Measurements from ENCODE around the gene CCDC112.

The CCDC112 gene

DNA sequence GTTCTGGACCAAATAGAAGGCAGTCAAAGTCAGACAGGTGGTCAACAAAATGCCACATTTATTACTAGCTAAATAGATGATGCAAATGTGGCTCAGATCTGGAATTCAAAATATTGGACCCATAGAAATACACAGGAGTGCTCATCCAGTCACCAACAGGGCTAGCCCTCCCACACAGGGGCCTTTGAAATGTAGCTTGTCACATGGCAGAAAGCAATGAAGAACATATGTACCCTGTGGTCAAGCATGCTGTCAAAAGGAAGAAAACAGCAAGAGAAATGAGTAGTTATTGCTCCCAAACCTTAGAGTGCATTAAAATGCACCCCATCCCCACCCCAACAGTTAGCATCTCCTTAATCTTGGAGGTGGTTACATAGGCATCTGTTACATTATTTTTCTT, 20.9 kb upstream of the CCDC112 start:
- no peak for DNase-seq (ENCODE audit: low spot score)

DNA sequence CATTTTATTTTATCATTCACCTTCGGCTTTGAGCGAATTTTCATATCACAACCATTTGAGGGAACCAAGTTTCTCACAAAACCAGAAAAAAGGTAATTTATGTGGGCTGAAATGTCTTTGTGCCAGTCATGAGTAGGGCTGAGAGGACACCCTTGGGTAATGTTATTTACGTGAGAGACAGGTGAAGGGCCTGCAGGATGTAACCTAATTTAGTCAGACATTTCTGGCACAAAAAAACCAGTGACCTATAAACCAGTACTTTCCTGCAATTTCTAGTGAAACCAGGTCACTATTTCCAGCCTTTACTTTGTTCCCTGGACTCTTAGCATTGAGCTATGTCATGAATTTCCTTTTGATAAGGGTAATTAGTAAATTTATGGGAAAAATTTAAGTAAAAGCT, 17.2 kb upstream of the CCDC112 start:
- DNase-seq (ENCODE audit: low spot score), result no peak

DNA sequence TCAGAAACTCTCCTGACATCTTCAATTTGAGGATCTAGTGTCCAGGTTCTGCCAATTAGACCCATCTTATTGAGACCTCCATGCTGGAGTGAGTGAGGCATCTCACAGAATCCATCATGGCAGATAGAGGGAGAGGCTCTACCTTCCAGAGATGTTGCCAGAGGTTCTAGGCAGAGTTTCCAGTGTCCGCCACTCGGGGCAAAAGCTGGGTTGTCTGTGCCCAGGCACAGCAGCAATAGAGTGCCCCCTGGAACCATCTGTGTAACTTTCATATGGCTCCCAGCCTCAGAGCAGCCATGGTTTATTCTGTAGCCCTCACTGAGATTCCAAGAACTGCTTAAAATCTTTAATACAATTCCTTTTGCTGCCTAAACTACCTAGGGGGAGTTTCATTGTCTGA, 16.6 kb upstream of the CCDC112 start:
- DNase-seq (ENCODE audit: low spot score), result no peak

DNA sequence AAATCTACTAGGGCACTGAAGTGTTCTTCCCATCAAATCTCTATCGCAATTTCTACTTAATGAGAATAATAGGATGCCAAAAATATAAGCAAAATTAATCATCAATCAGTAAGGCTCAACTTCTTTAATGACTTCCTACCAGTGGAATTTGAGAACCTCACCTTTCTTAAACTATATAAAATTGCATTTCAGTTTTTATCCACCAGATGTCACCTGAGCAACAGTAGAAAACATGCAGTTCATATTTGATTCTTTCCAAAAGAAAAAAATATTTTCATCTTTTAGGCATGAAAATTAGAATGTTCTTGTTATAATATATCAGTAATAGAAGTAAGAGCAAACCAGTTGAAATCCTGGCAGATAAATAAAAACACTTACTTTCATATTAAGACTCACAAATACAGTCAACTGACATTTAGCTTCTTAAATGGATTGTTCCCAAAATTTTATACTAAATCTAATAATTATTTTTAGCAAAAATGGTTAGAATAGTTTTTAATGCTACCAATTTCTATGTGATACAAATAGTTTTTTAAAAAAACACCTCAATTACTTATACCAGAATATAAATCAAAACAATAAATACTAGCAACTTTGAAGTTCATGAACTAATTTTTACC, 13.4 kb upstream of the CCDC112 start:
- DNase-seq (ENCODE audit: low spot score), result no peak

DNA sequence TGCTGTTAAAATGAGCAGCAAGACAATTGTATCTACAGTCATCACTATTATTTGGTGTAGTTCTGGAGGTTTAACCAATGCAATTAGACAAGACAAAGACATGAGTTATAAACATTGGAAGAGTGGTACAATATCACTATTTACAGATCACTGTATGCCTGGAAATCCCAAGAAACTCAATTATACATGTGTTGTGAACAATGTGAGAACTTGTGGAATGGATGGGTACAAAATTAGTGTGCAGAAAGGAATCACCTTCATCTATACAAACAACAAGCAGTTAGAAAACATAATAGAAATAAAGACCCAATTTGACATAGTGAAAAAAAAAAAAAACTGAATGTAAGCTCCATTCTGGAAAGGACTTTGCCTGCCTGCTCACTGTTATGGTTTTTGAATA, 12.4 kb upstream of the CCDC112 start:
- no peak for DNase-seq (ENCODE audit: low spot score)

DNA sequence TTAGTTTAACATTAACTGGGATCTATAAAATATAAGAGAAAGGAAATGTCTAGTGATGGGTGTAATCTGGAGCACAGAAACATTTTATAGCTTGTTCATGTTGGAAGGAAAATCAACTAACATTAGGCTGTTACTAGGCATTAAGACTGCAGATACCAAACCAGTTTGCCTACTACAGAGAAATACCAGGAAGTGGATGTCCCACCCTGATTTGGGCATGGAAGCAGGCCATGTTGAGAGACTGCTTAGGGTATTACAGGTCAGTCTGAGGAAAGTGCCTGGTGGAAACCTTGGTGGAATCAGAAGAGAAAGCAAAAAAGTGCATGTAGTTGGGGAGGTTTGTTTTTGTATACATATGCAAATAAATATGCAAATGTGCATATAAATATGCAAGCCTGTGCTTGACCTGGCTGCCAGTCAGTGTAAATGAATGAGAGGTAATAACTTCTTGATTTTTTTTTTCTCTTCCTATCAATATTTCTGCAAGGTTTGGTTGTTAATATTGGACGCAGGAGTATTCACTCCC, 9.6 kb upstream of the CCDC112 start:
- no peak for DNase-seq (ENCODE audit: low spot score)

DNA sequence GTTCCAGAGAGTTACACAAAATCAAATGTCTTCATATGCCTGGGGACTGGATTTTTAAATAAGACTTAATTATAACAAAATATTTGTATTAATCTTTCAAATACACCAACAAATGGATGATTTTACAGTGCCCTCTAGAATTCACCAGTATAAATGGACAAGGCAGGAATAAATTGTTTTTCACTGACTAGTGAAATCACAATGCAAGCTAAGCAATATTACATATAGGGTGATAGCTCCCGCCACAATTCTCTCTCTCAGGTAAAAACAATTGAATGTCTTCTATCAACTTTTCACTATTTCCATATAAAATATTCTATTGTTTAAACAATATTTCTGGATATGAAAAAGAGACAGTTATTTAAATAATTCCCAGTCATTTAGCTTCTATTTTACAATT, 8.0 kb upstream of the CCDC112 start:
- DNase-seq (ENCODE audit: low spot score), result no peak

DNA sequence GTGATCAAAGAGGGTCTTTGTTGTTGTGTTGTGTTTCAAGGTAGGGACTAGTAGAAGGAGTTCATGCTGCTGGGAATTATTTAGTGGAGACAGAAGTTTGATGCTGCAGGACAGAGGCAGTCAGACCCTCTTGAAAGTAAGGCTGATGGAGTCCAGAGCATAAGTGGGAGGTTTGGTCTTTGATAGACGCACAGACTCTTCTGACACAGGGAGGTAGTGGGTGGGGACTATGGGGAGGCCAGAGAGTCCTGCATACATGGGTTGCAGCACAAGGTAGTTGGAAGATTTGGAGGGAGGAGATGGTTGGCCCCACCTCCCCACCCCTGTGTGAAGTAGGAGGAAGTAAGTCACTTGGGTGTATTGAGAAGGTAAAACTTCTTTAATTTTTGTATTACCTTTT, 2.4 kb upstream of the CCDC112 start:
- DNase-seq (ENCODE audit: low spot score), result no peak

DNA sequence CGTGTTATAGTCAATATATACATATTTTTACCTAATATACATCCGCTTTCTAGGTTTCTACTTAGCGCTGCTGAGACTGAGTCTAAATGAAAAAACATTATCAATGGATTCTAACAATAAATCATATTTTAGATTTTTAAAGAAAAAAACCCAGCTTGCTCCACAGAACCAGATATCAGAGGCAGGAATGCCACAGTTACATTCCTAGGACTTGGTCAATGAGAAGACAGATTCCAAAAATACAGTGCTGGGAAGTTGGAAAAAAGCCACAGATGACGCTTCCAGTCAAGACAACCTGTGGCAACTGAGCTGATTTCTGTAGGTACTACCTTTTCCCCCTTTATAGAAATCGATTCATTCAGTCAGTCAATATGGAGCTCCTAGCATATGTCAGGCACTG, 577 bp upstream of the CCDC112 start:
- DNase-seq (ENCODE audit: low spot score), result peak; percentile 17

DNA sequence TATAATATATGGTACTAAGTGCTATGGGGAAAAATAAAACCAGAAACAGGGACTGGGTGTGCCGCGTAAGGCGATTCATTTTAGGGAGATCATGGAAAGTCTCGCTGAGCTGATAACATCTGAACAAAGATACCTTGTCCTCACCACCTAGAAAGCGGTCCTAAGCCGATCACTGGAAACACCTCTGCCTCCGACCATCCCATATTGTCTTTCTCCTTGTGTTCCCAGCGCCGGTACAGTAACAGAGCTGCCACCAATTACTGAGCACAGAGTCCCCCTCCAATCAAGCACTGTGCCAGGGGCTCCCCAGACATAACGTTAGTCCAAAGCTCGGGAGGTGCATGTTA, 704 bp downstream of the CCDC112 start:
- DNase-seq (ENCODE audit: low spot score), result peak; percentile 16

DNA sequence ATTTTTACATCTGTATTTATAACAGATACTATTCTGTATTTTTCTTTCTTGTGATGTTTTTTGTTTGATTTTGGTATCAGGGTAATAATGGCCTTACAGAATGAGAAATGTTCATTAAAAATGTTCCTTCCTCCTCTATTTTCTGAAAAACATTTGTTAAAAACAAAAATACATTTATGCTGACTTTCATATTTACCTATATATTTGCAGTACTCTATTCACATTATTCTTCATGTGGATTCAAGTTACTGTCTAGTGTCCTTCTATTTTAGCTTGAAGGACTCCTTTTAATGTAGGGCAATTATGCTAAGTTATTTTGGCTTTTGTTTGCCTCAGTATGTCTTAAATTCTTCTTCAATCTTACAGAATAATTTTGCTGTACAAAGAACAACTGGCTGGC, 5.1 kb downstream of the CCDC112 start:
- no peak for DNase-seq (ENCODE audit: low spot score)

DNA sequence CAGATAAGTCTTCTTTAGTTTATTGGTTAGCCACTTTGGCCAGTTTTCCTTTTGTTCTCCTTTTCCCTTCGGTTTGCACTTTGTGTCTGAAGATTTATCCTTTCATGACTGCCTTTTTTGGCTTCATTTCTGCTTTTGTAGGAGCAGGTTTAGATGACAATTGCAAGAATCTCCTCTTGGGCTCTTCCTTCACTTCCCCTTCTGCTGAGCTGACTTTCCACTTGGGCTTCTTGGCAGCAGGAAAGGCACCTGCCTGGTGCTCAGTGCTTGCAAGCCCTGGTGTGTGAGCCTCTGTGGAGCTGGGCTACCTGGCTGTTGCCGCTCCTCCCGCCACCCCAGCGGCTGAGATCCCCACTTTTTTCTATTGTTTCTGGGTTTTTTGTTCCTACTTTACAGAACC, 7.3 kb downstream of the CCDC112 start:
- DNase-seq (ENCODE audit: low spot score), result no peak

DNA sequence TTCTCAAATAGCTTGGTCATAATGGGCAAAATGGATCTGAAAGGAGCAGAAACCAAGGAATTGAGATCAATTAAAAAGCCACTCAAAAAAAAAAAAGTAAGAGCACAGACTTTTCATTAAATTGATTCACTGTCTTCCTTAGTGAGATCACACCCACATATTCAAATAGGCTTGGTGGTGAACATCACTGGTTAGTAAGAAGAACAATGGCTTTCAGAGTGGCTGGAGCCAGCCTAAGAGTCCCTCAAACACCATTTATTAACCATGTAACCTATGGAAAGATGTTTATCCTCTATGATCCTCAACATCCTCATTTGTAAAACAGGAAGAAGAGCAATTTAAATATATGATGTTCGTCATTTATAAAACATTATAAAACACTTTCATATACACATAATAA, 12.4 kb downstream of the CCDC112 start:
- no peak for DNase-seq (ENCODE audit: low spot score)

DNA sequence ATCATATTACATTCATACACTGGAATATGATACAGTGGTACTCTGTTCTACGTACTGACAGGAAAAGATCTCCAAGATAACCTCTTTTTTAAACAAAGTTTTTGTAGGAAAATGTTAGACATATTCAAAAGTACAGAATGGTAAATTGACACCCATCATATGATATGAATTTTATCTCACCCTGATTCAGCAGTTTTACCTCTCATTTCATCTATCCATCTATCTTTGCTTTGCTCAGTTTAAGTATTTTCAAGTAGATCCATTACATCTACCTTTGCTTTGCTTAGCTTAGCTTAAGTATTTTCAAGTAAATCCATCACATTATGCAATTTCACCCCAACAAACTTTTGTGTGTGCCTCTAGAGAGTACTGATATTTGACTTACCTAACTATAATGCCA, 14.3 kb downstream of the CCDC112 start:
- no peak for DNase-seq (ENCODE audit: low spot score)

DNA sequence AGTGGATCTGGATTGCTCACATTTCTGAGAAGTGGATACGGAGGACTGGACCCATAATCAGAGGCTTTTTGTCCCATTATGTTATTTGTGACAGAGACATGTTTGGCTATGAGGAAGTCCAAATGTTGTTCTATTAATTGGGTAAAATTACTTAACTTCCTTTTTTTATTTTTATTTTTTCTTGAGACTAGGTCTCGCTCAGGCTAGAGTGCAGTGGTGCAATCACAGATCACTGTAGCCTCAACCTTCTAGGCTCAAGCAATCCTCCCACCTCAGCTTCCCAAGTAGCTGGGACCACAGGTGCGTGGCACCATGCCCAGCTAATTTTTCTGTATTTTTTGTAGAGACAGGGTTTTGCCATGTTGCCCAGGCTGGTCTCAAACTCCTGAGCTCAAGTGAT, 21.9 kb downstream of the CCDC112 start:
- DNase-seq (ENCODE audit: low spot score), result no peak

DNA sequence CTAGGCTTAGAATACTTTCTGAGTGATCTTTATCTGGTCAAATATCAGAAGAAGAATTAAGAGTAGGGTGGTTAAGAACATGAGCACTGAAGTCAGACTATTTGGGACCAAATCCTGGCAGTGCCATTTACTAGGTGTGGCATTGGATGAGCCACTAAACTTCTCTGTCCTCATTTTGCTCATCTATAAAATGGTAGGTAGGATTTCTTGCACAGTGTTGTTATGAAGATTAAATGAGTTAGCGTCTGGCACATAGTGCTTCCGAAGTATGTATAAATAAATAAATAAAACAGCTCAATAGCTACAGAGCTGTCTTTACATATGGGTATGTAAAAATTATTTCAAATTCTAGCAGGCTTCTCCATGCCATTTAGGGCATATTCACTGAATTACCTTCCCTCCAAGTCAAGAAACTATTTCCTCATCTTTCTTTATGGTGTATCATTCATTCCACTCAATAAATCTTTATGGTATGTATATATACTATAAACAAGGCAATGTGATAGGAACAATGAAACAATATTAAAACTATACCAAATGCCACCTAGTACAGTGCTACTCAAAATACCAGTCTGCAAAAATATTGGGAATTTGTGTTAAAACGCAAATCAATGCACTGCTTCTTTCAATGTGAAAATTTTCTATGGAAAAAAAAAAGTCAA, 24.0 kb downstream of the CCDC112 start:
- no peak for DNase-seq (ENCODE audit: low spot score)

DNA sequence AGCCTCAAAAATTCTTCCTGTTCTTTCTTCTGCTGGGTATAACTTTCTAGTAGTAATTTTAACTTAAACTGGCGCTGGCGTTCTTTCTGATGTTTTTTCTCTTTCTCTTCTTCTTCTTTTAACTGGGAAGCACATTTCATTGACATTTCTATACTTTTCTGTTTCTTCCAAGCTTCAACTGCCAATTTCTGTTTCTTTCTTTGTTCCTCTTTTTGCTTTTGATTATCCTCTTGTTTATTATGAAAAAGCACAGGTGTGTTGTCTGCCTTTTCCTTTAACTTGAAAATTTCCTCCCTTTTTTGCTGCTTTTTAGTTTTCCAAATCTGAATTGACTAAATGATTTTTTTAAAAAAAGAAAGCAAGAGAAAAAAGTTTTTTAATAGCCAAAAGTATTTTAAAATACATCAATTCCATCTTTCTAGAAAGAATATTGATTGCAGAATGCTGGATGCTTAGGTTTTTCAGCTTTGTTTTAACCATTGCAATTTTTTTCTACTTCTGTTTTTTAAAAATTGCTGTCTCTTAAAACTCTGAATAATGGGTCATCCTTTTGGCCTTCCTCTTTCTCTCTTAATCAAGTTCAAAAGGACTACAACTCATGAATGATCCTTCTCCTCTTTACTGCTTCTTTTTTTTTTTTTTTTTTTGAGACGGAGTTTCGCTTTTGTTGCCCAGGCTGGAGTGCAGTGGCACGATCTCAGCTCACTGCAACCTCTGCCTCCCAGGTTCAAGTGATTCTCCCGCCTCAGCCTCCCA, 25.0 kb downstream of the CCDC112 start:
- DNase-seq (ENCODE audit: low spot score), result no peak

DNA sequence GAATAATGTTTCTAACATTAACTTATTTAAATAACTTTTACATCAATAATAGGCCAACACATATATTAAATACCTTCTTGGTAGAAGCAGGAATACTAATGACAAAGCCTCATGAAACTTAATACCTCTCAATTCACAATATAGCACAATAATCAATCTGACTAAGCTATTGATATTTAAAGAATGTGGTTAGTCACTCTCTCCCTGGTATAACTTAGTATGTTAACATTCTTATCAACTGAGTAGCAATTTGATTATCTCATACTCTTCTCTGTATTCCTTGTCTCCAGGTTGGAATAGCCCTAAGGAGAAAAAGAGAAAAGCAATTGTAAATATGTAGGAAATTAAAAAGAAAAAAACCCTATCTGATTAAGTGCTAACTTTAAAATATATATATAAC, 28.8 kb downstream of the CCDC112 start:
- peak; percentile 60 for DNase-seq (ENCODE audit: low spot score)

DNA sequence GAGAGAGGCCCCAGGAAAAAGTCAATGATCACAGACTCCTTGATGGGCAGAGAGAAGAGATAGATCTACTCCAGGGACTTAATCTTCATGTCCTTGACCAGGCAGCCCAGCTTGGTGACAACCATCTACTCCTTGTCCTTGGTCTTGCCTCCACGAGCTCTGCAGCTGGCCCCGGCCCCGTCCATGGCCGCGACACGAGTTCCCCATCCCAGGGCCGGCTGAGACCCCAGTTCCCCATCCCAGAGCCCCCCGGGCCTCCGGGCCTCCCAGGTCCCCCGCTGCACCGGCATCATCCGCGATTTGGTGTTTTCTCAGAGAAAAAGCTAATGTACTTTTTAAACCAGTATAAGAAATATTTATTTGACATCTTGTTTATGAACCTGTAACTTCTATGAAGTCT, 31.2 kb downstream of the CCDC112 start:
- DNase-seq (ENCODE audit: low spot score), result no peak

DNA sequence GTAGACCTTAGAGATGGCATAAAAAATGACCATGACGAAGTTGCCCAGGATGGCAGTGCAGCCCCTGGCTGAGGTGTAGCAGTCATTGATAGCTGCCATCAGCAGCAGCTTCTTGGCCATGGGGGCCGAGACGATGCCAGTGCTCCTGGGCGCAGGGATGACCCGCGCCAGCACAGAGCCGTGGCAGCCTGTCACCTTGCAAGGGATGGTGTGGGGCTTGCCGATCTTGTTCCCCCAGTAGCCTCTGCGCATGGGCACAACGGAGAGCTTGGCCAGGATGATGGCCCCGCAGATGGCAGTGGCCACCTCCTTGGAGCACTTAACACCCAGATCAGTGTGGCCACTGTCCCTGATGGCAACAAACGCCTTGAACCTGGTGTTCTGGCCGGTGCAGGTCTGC, 31.7 kb downstream of the CCDC112 start:
- no peak for DNase-seq (ENCODE audit: low spot score)

DNA sequence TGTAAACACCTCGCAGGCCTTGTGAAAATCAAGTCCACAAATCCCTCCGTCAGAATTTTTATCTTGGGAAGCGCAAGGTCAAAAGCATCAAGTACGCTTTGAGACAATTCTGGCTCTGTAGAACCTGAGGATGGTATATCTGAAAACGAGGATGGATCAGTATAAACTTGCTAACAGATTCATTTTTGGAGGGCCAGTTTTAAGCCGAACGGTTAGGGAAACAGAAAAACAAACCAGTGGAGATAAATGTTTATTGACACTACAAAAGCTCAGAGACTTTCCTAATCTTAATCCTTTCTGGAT, 33.4 kb downstream of the CCDC112 start:
- DNase-seq (ENCODE audit: low spot score), result no peak

DNA sequence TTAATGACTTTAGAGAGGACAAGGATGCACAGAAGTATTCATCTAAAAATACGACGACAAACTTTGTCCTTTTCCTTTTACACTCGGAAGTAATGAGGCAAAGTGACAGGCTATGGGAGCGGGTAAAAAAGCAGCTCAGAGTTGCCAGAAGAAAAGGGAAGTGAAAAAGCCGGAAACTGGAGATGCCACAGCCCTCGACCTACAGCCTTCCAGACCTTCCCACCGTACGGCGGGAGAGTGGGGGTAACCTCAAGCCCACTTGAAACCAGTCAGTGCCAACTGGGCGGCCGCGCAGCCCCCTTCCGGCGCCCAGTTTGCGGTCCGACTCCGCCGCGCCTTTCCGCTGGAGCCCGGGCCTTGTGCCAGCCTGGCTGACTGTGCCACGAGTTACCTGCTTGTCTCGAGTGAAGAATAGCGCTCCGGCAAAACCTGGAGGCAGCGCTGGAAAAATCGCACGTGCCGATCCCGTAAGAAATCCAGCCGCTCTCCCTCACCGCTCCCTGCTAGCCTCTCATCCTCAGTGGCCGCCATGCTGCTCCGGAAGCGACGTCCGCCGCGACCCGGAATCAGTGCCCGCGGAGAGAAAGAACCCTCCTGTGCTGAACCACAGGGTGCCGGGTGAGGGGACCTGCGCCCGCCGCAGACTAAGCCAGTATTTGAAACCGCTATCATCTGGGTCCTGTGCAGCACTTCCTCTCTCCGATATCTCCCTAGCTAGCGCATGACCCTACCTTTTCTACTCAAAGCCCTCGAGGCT, 34.0 kb downstream of the CCDC112 start, which contains the start of gene PGGT1B:
Gene PGGT1B (minus strand): TSS at position 557 of the 757 bp plus-strand sequence. CDS start 26 bp downstream, at position 531.
- peak; percentile 63 for DNase-seq (ENCODE audit: low spot score)

DNA sequence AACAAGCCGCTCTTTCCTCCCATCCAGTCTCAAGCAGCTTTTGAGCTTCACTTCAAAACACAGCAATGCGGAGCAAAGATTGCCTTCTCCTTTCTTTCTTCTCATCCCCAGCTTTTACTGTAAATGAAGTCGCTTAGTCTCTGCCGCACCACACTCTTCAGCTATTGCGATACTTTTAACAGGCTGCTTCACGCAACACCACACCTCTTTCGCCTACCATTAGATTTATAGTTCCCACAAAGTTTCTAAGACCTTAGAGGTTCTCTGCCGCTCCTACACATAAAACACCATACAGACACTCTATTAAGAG, 34.5 kb downstream of the CCDC112 start:
- peak; percentile 25 for DNase-seq (ENCODE audit: low spot score)

All from AG08396 (cell line).